ENCODE results near the gene MZF1. TPM values are rescaled to one million over a fixed set of nuclear protein-coding genes. Genes with fewer than 3 reads are reported as not detected.

The MZF1 gene
- total and polyA plus RNA-seq, 9 of the 15 experiments (the other 6 are each of a cell fraction or from before 2014, with no cell fraction given) = 0.31 to 29.3 (median 11.5) TPM

- TF ChIP-seq ZBTB40 (IDR thresholded peaks at IDR 0.05) (peak; percentile 91), ZBTB40 (CRISPR knock-in tag; IDR thresholded peaks at IDR 0.05) (no peak), HDAC2 (IDR thresholded peaks at IDR 0.05) (peak; percentile 11; the same call in 1 of the 2 replicates), TCF3 (CRISPR knock-in tag; IDR thresholded peaks at IDR 0.05) (no peak; the same call in 1 of the 2 replicates), TAF7 (tag; IDR thresholded peaks at IDR 0.05) (peak; percentile 89), TAF1 (IDR thresholded peaks at IDR 0.05; ENCODE audit: control insufficient read depth, extremely low read depth, insufficient read depth, low read length, severe bottlenecking) (peak; percentile 38), ESRRA (IDR thresholded peaks at IDR 0.05; ENCODE audit: borderline replicate concordance, low read depth) (peak; percentile 90; the same call in 1 of the 2 replicates), KLF1 (tag; IDR thresholded peaks at IDR 0.05) (no peak)
These were observed at the start of gene MZF1 (continued) for GRCh38 chr19:58572818-58573657.

Measured in K562 (cell line).